ENCODE results near the gene WDR44.

Gene WDR44

GRCh38 chrX:118396113-118396512 is 50.2 kb downstream of the WDR44 start:
- Histone ChIP-seq H3K4me1 (ENCODE audit: insufficient read depth, low read length, poor library complexity, severe bottlenecking) (no peaks in the 10 kb centered on the region), H3K4me3 (ENCODE audit: low read length, poor library complexity, severe bottlenecking) (no peak overlapping the region), H3K4me2 (ENCODE audit: low read depth, low read length, poor library complexity, severe bottlenecking) (no peak overlapping the region), H3K9me2 (replicated peaks; ENCODE audit: low read depth, low read length) (no peaks in the 10 kb centered on the region), H4K20me1 (ENCODE audit: insufficient read depth, low read length, poor library complexity, severe bottlenecking) (no peaks in the 10 kb centered on the region), H3K36me3 (ENCODE audit: insufficient read depth, low read length) (peaks cover 28% of the 10 kb centered on the region; the same call in 1 of the 2 replicates), H2AFZ (ENCODE audit: low read length) (no peak overlapping the region), H3F3A (ENCODE audit: low read depth) (no peaks in the 10 kb centered on the region), H3K9ac (ENCODE audit: low read depth, low read length, poor library complexity, severe bottlenecking) (no peak overlapping the region), H3K9me3 (ENCODE audit: insufficient read depth, low read depth, low read length) (no peaks in the 10 kb centered on the region), H3K79me2 (ENCODE audit: insufficient read depth, low read length) (no peaks in the 10 kb centered on the region), H3K27me3 (ENCODE audit: insufficient read depth, low read length, poor library complexity, severe bottlenecking) (no peaks in the 10 kb centered on the region)
- no peak for TF ChIP-seq EZH2phosphoT487 (IDR thresholded peaks at IDR 0.05; ENCODE audit: borderline replicate concordance)
- TF ChIP-seq, protein P1, sequence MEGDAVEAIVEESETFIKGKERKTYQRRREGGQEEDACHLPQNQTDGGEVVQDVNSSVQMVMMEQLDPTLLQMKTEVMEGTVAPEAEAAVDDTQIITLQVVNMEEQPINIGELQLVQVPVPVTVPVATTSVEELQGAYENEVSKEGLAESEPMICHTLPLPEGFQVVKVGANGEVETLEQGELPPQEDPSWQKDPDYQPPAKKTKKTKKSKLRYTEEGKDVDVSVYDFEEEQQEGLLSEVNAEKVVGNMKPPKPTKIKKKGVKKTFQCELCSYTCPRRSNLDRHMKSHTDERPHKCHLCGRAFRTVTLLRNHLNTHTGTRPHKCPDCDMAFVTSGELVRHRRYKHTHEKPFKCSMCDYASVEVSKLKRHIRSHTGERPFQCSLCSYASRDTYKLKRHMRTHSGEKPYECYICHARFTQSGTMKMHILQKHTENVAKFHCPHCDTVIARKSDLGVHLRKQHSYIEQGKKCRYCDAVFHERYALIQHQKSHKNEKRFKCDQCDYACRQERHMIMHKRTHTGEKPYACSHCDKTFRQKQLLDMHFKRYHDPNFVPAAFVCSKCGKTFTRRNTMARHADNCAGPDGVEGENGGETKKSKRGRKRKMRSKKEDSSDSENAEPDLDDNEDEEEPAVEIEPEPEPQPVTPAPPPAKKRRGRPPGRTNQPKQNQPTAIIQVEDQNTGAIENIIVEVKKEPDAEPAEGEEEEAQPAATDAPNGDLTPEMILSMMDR (conservative IDR thresholded peaks at IDR 0.05; ENCODE audit: low read length) = no peak

- no peak overlapping the region for H3K9ac ChIP-seq (ENCODE audit: low read depth, low read length, poor library complexity, severe bottlenecking)
- no peaks in the 10 kb centered on the region for H3K27me3 ChIP-seq (ENCODE audit: insufficient read depth, low read length, poor library complexity, severe bottlenecking)
- no peak overlapping the region for H3K4me3 ChIP-seq (ENCODE audit: low read length, poor library complexity, severe bottlenecking)
- no peak overlapping the region for H2AFZ ChIP-seq (ENCODE audit: low read length)
- H3K79me2 ChIP-seq (ENCODE audit: insufficient read depth, low read length) = no peaks in the 10 kb centered on the region
- no peak overlapping the region for H3K4me2 ChIP-seq (ENCODE audit: low read depth, low read length, poor library complexity, severe bottlenecking)
- no peaks in the 10 kb centered on the region for H3K9me2 ChIP-seq (replicated peaks; ENCODE audit: low read depth, low read length)
- no peaks in the 10 kb centered on the region; the same call in 1 of the 2 replicates for H3K36me3 ChIP-seq (ENCODE audit: insufficient read depth, low read length)
- no peak for TF ChIP-seq EZH2phosphoT487 (IDR thresholded peaks at IDR 0.05; ENCODE audit: borderline replicate concordance)
- TF ChIP-seq, protein P1 (conservative IDR thresholded peaks at IDR 0.05; ENCODE audit: low read length) = no peak
- no peaks in the 10 kb centered on the region for H3K9me3 ChIP-seq (ENCODE audit: insufficient read depth, low read depth, low read length)
- H3K4me1 ChIP-seq (ENCODE audit: insufficient read depth, low read length, poor library complexity, severe bottlenecking) = no peaks in the 10 kb centered on the region
- H4K20me1 ChIP-seq (ENCODE audit: insufficient read depth, low read length, poor library complexity, severe bottlenecking) = no peaks in the 10 kb centered on the region
- H3F3A ChIP-seq (ENCODE audit: low read depth) = no peaks in the 10 kb centered on the region
Observed at GRCh38 chrX:118418811-118419251, 72.9 kb downstream of the WDR44 start.

- Histone ChIP-seq H3K9me3 (ENCODE audit: insufficient read depth, low read depth, low read length) (no peaks in the 10 kb centered on the region), H3K4me1 (ENCODE audit: insufficient read depth, low read length, poor library complexity, severe bottlenecking) (no peaks in the 10 kb centered on the region), H3K27me3 (ENCODE audit: insufficient read depth, low read length, poor library complexity, severe bottlenecking) (no peaks in the 10 kb centered on the region), H3K4me2 (ENCODE audit: low read depth, low read length, poor library complexity, severe bottlenecking) (no peak overlapping the region), H3K79me2 (ENCODE audit: insufficient read depth, low read length) (no peaks in the 10 kb centered on the region), H4K20me1 (ENCODE audit: insufficient read depth, low read length, poor library complexity, severe bottlenecking) (no peaks in the 10 kb centered on the region), H3K4me3 (ENCODE audit: low read length, poor library complexity, severe bottlenecking) (no peak overlapping the region), H3F3A (ENCODE audit: low read depth) (no peaks in the 10 kb centered on the region), H3K9me2 (replicated peaks; ENCODE audit: low read depth, low read length) (no peaks in the 10 kb centered on the region), H3K36me3 (ENCODE audit: insufficient read depth, low read length) (no peaks in the 10 kb centered on the region; the same call in 1 of the 2 replicates), H2AFZ (ENCODE audit: low read length) (no peak overlapping the region), H3K9ac (ENCODE audit: low read depth, low read length, poor library complexity, severe bottlenecking) (no peak overlapping the region)
- no peak for TF ChIP-seq EZH2phosphoT487 (IDR thresholded peaks at IDR 0.05; ENCODE audit: borderline replicate concordance)
- TF ChIP-seq, protein P1 (conservative IDR thresholded peaks at IDR 0.05; ENCODE audit: low read length) = no peak
Observed at GRCh38 chrX:118420462-118420861, 74.6 kb downstream of the WDR44 start.

Measured in Loucy (cell line).